K562 treated with DMSO at 1 percent for 4 hours (cell line): ENCODE results near the gene VPS9D1. TPM values are rescaled to one million over a fixed set of nuclear protein-coding genes. Genes with fewer than 3 reads are reported as not detected.

Experiments
- total RNA-seq: library from RNA; unstranded; fragments of 300-600 nt; gene quantifications from 2 replicates; pipeline ENCODE4 v1.2.3, GENCODE V29; 2022; ENCODE audit not compliant: insufficient read depth

VPS9D1 gene
- total RNA-seq = 11.8 and 13.3 TPM in 2 replicates

GRCh38 chr16:89720813-89721545 lies at the start of gene VPS9D1, which contains the start of gene ZNF276:
Gene VPS9D1, minus strand, starts transcription at chr16:89720898. Its CDS starts 37 bp downstream, at chr16:89720861.
Gene ZNF276, plus strand, starts transcription at chr16:89721537. Its CDS starts 104 bp downstream, at chr16:89721641.

GRCh38 chr16:89701425-89702406 lies 19.0 kb downstream of the VPS9D1 start, which contains the start of gene SPATA2L:
Gene SPATA2L, minus strand, starts transcription at chr16:89701705. Its CDS starts 473 bp downstream, at chr16:89701232.

GRCh38 chr16:89686520-89687091 lies 34.1 kb downstream of the VPS9D1 start, which contains the start of gene CDK10:
Gene CDK10, plus strand, starts transcription at chr16:89686689. Its CDS starts 22 bp downstream, at chr16:89686711.

GRCh38 chr16:89657442-89658220 lies 63.1 kb downstream of the VPS9D1 start, which contains the start of the genes CHMP1A and SPATA33:
Gene CHMP1A, minus strand, starts transcription at chr16:89657708. Its CDS starts 120 bp downstream, at chr16:89657588.
Gene SPATA33, plus strand, starts transcription at chr16:89657836. Its CDS starts 76 bp downstream, at chr16:89657912.

Other genes with a start within 250 kb of the VPS9D1 start
- gene ANKRD11, start 230.3 kb downstream of the VPS9D1 start, total RNA-seq = 123 and 133 TPM in 2 replicates
- 40.2 and 40.6 TPM in 2 replicates for gene SPG7, start 212.5 kb downstream of the VPS9D1 start, total RNA-seq
- gene RPL13, start 160.2 kb downstream of the VPS9D1 start, total RNA-seq = 12,260 and 12,488 TPM in 2 replicates
- 4.5 and 11.7 TPM in 2 replicates for gene CPNE7, start 145.1 kb downstream of the VPS9D1 start, total RNA-seq
- gene DPEP1, start 107.3 kb downstream of the VPS9D1 start, total RNA-seq = not detected in 2 replicates
- 64.1 and 66.4 TPM in 2 replicates for gene CHMP1A, start 63.2 kb downstream of the VPS9D1 start, total RNA-seq
- gene SPATA33, start 63.1 kb downstream of the VPS9D1 start, total RNA-seq = 6.8 and 10.6 TPM in 2 replicates
- gene CDK10, start 34.2 kb downstream of the VPS9D1 start, total RNA-seq = 20.9 and 29.9 TPM in 2 replicates
- gene SPATA2L, start 19.2 kb downstream of the VPS9D1 start, total RNA-seq = 7.7 and 8.0 TPM in 2 replicates
- gene ZNF276, start 639 bp upstream of the VPS9D1 start, total RNA-seq = 12.6 and 17.9 TPM in 2 replicates
- 19.7 and 30.2 TPM in 2 replicates for gene FANCA, start 95.7 kb upstream of the VPS9D1 start, total RNA-seq
- gene SPIRE2, start 107.6 kb upstream of the VPS9D1 start, total RNA-seq = 5.1 and 8.7 TPM in 2 replicates
- gene TCF25, start 152.7 kb upstream of the VPS9D1 start, total RNA-seq = 74.7 and 82.2 TPM in 2 replicates
- gene MC1R, start 198.0 kb upstream of the VPS9D1 start, total RNA-seq = 2.3 and 6.4 TPM in 2 replicates
- 14.6 and 21.3 TPM in 2 replicates for gene TUBB3, start 202.4 kb upstream of the VPS9D1 start, total RNA-seq
- gene DEF8, start 227.9 kb upstream of the VPS9D1 start, total RNA-seq = 75.7 and 76.8 TPM in 2 replicates